ENCODE measurements around the gene POLR2J.

DNA sequence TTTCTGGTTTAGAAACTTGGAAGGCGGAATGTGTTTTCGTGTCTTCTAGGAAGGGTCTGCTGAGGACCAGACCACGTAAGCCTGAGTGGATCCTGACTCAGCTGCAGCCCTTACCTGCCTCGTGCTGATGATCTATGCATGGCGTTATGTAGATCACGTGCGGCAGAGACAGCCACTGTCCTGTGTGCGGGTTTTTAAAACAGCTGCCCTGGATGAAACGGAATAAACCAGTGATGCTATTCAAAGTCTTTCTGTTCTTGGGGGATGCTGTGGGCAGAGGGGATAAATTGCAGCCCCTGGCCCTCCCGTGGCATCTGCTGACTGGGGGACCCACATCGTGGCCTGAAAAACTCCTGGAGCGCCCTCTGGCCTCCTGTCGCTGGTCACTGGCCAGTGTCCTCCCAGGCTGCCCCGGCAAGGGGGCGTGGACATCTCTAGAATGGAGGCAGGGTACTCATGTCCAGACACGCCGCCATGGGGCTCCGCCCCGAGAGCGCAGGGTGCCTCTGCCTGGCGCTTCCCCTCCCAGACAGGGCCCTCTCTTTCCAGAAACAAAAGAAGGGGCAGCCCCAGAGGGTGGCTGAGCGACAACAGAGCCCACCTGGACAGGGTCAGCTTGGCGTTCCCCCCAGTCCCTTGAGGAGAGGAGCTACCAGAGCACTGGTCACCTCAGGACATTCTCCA lies 27.2 kb downstream of the POLR2J start:
- TF ChIP-seq, protein P1, sequence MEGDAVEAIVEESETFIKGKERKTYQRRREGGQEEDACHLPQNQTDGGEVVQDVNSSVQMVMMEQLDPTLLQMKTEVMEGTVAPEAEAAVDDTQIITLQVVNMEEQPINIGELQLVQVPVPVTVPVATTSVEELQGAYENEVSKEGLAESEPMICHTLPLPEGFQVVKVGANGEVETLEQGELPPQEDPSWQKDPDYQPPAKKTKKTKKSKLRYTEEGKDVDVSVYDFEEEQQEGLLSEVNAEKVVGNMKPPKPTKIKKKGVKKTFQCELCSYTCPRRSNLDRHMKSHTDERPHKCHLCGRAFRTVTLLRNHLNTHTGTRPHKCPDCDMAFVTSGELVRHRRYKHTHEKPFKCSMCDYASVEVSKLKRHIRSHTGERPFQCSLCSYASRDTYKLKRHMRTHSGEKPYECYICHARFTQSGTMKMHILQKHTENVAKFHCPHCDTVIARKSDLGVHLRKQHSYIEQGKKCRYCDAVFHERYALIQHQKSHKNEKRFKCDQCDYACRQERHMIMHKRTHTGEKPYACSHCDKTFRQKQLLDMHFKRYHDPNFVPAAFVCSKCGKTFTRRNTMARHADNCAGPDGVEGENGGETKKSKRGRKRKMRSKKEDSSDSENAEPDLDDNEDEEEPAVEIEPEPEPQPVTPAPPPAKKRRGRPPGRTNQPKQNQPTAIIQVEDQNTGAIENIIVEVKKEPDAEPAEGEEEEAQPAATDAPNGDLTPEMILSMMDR (IDR thresholded peaks at IDR 0.05): no peak
- TF ChIP-seq POLR2A (IDR thresholded peaks at IDR 0.05): no peak
